GM19025 (cell line): ENCODE results near the gene SNN.

Source experiments
- ATAC-seq: cut with Tn5 transposase; IDR thresholded peaks from one replicate; pipeline ENCODE4 v1.9.1; 2021; ENCODE audit warnings: mild to moderate bottlenecking, low read depth, moderate library complexity; ENCODE audit not compliant: unreplicated experiment

The SNN gene

GRCh38 chr16:11634312-11634711 lies 33.9 kb upstream of the SNN start:
- ATAC-seq = no peak

- no peak for ATAC-seq
Measured at GRCh38 chr16:11635113-11635652, 33.1 kb upstream of the SNN start.

GRCh38 chr16:11635679-11636171 lies 32.5 kb upstream of the SNN start:
- no peak for ATAC-seq

- no peak for ATAC-seq
Measured at GRCh38 chr16:11636172-11636721, 32.0 kb upstream of the SNN start.

GRCh38 chr16:11637320-11637719 lies 30.9 kb upstream of the SNN start:
- ATAC-seq = no peak

- no peak for ATAC-seq
Measured at GRCh38 chr16:11638140-11638539, 30.1 kb upstream of the SNN start.

GRCh38 chr16:11639008-11639562 lies 29.2 kb upstream of the SNN start:
- ATAC-seq = no peak

- ATAC-seq = no peak
Measured at GRCh38 chr16:11639925-11640899, 28.0 kb upstream of the SNN start.

GRCh38 chr16:11640987-11641817 lies 27.1 kb upstream of the SNN start:
- ATAC-seq = no peak

GRCh38 chr16:11642765-11643116 lies 25.5 kb upstream of the SNN start:
- no peak for ATAC-seq

GRCh38 chr16:11649276-11649675 lies 19.0 kb upstream of the SNN start:
- no peak for ATAC-seq

- no peak for ATAC-seq
Measured at GRCh38 chr16:11650641-11651591, 17.3 kb upstream of the SNN start.

- ATAC-seq = no peak
Measured at GRCh38 chr16:11651796-11652195, 16.5 kb upstream of the SNN start.

- ATAC-seq = no peak
Measured at GRCh38 chr16:11655655-11656054, 12.6 kb upstream of the SNN start.

GRCh38 chr16:11657556-11657955 lies 10.7 kb upstream of the SNN start:
- no peak for ATAC-seq

GRCh38 chr16:11658896-11659708 lies 9.2 kb upstream of the SNN start:
- ATAC-seq = no peak

GRCh38 chr16:11660565-11660964 lies 7.7 kb upstream of the SNN start:
- no peak for ATAC-seq

GRCh38 chr16:11662582-11662981 lies 5.7 kb upstream of the SNN start:
- no peak for ATAC-seq
